Eye (tissue), 1 donor: Measurements from ENCODE around the gene DMRTC2.

Experiments used
- DNase-seq: peaks from one replicate; pipeline ENCODE4 v3.0.0-alpha.2; 2015

Gene DMRTC2

DNA sequence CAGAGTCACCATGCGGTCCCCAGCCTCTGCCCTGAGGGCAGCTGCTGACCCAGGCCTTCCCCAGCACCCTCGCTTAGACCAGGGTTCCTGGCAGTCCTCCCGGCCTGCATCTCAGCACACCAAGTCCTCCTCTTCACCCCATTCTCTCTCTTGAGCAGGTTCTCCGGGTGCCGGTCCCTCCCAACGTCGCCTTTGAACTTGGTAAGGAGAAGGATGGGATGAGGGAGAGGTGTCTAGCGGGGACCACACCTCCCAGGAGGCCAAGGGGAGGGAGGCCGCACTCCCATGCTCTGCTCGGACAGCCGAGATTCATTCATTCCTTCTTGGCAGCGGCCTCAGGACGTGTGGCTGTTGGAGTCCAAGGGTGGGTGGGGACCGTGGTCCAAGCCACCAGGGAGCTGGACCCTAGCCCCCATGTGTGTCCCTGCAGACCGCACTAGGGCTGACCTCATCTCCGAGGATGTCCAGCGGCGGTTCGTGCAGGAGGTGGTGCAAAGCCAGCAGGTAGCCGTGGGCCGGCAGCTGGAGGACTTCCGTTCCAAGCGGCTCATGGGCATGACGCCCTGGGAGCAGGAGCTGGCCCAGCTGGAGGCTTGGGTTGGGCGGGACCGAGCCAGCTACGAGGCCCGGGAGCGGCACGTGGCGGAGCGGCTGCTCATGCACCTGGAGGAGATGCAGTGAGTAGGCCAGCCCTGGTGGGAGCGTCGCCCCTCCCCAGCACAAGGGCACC, 47.5 kb downstream of the DMRTC2 start:
- no peak for DNase-seq

DNA sequence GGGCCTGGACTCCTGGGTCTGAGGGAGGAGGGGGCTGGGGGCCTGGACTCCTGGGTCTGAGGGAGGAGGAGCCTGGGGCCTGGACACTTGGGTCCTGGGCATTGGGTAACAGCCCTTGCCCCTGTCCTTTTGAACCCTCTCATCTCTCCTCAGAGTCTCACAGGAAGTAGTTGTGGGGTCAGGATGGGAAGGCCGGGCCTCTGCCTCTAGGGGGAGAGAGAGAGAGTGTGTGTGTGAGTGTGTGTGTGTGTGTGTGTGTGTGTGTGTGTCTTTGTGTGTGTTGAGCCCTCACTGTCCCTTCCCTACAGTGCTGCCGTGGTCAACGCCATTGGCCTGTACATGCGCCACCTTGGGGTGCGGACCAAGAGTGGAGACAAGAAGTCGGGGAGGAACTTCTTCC, 49.1 kb downstream of the DMRTC2 start:
- no peak for DNase-seq

DNA sequence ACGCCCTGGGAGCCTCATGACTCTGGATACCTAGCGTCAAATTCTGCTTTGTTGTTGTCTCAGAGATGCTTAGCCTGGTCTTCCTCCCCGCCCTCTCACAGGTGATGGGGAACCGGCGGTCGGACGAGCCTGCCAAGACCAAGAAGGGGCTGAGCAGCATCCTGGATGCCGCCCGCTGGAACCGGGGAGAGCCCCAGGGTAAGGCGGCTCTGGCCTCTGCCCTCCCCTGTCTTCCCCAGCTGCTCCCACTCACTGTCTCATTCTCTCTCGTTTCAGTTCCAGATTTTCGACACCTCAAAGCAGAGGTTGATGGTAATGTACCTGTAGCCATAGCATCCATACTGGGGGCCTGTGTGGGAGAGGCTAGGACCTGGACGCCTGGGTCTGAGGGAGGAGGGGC, 49.5 kb downstream of the DMRTC2 start:
- no peak for DNase-seq

DNA sequence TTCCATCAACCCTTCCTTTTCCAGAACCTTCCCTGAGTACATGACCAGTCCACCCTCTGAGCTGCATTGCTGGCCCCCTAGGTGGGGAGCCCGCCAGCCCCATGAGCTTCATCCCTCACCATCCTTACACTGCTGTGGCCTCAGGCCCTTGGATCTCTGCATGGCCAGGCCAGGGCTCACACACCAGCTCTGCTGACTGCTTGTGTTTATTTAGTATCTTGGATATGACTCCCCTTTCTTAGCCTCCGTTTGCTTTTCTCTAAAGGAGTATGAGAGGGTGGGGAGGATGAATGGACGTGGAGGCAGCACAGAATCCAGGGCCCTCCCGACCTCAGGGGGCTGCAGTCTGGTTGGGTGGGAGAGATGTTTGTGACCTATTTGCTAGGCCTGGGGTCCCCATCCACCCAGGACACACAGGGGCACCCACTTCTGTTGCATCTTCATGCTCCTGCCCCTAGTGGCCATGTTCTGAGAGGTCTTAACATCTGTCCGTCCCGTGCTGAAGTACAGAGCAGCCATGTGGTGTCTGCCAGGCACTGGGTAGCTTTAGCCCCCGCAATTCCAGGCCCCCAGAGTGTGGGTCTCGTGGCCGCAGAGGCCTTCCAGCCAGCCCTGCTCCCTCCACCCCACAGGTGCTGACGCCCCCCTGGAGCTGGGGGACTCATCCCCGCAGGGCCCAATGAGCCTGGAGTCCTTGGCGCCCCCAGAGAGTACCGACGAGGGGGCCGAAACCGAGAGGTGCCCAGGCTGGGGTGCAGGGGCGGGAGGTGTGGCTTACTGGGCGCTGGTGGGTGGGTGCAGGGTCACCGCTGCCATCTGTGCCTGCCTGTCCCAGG, 51.1 kb downstream of the DMRTC2 start:
- DNase-seq, result no peak

DNA sequence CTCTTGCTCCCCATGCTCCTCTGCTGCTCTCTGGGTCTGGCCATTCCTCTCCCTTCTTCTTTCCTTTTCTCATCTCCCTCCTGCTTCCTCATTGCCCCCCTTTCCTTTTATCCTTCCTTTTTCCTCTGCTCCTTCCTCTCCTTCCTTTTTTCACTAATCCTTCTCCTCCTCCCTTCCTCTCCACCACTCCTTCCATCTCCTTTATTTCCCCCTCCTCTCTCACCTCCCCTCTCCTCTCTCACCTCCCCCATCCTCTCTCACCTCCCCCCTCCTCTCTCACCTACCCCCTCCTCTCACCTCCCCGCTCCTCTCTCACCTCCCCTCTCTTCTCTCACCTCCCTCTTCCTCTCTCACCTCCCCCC, 51.7 kb downstream of the DMRTC2 start:
- no peak for DNase-seq

DNA sequence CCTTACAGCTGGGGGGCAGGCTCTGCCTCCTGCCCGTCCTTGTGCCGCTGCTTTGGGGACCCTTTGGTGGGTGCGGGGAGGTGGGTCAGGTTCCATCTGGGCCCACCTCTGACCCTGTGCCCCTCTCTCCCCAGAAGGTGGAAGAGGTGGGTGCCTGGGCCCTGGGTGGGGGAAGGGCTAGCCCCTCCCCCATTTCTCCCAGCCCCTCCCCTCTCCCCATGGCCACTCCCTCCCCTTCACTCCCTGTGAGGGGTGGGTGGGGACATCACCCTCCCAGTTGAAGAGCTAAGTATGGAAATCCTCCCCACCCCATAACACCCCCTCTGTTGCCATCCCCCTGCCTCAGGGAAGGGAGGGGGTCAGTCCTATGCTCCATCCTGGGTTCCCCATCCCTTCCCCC, 52.3 kb downstream of the DMRTC2 start:
- DNase-seq, result no peak

DNA sequence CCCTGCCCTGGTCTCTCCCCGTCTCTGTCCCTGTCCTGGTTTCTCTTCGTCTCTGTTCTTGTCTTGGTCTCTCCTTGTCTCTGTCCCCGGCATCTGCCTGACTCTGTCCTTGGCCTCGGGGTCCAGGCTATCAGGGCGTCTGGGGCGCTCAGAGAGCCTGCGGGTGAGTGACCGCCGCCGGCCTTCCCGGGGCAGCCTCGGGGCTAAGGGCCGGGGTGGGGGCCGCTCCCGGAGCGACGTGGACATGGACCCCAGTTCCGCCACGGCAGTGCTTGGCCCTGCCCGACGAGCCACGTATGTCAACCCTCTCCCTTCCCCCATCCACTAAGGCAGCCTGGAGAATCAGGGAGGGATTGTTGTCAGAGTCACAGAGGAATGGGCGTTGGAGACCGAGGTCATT, 53.0 kb downstream of the DMRTC2 start:
- no peak for DNase-seq

DNA sequence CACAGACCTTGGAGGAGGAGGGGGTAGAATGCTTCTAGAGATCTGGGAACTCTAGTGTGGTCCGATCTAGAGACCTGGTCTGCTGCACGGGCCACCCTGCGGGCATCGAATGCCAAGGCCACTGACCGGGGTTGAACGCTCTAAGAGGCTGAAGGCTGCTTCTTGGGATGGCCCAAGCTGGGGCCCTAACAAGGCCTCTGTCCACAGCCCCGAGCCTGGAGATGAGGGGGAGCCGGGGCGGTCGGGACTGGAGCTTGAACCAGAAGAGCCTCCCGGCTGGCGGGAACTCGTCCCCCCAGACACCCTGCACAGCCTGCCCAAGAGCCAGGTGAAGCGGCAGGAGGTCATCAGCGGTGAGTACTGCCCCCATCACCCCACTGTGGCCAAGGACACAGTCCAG, 53.4 kb downstream of the DMRTC2 start:
- DNase-seq, result no peak
